A673 (cell line): ENCODE data around the gene POMC.

Source experiments
- CTCF ChIP-seq: fragments of 300-800, 200-600 bp; sonication (generic); conservative IDR thresholded peaks from 2 replicates; pipeline ENCODE4 v1.5.1; 2017; ENCODE audit warnings: low read depth, mild to moderate bottlenecking, antibody characterized with exemption, low read length, moderate library complexity, mixed read lengths
- EZH2 ChIP-seq: fragments of 200-600 bp; sonication (generic); IDR thresholded peaks from 2 replicates; pipeline ENCODE4 v1.6.1; 2017; ENCODE audit warnings: borderline replicate concordance, low read depth, mild to moderate bottlenecking, mixed read lengths, antibody characterized with exemption, low read length; ENCODE audit not compliant: poor library complexity, severe bottlenecking

GRCh38 chr2:25125189-25125588 is 43.2 kb downstream of the POMC start:
- TF ChIP-seq CTCF (no peak), EZH2 (no peak)
